ENCODE data around the gene EEA1. TPM values are rescaled to one million over a fixed set of nuclear protein-coding genes. Genes with fewer than 3 reads are reported as not detected.

EEA1 gene
- total RNA-seq, 1 experiment from 2014 or later, result 14.9 TPM

- WGBS (ENCODE audit: extremely low coverage, insufficient read length, low lambda C conversion rate), result no CpG with 5 or more reads among the region's 5 CpGs
- no peak overlapping the region for H3K4ac ChIP-seq (ENCODE audit: low read depth, low read length)
- no peak overlapping the region for H3K4me2 ChIP-seq (ENCODE audit: insufficient read depth, insufficient read length, low read length)
- H2BK15ac ChIP-seq (ENCODE audit: low read depth, low read length), result no peak overlapping the region
- no peak overlapping the region for H2BK20ac ChIP-seq (ENCODE audit: low read depth, low read length, poor library complexity, severe bottlenecking)
- H3K23me2 ChIP-seq (ENCODE audit: insufficient read length, low read depth, low read length, poor library complexity, severe bottlenecking), result no peaks in the 10 kb centered on the region
- no peaks in the 10 kb centered on the region for H3K9me3 ChIP-seq (ENCODE audit: control insufficient read depth, low read depth, low read length)
- H3K9me3 Mint-ChIP-seq, result no peaks in the 10 kb centered on the region; a peak in 1 of 5 replicates
- no peaks in the 10 kb centered on the region for H3K79me2 ChIP-seq (ENCODE audit: insufficient read depth, low read length)
- no peak overlapping the region for H3K27ac Mint-ChIP-seq
- H3T11ph ChIP-seq (ENCODE audit: low read length), result no peak overlapping the region
- H3K4me1 ChIP-seq (ENCODE audit: insufficient read depth, low read length), result no peaks in the 10 kb centered on the region
- H3K9ac ChIP-seq (ENCODE audit: extremely low read depth, insufficient read length, low read length), result no peak overlapping the region
- no peaks in the 10 kb centered on the region for H3K79me1 ChIP-seq (ENCODE audit: insufficient read depth, low read depth, low read length, poor library complexity, severe bottlenecking)
- H3K4me1 Mint-ChIP-seq, result peaks cover 4 to 7% of the 10 kb centered on the region in 2 experiments
- no peak overlapping the region for H3K18ac ChIP-seq (ENCODE audit: insufficient read length, low read depth, low read length)
- no peaks in the 10 kb centered on the region; a peak in 1 of 7 replicates for H3K36me3 Mint-ChIP-seq (ENCODE audit: insufficient read depth in 1 of 3, low read depth in 3 of 3)
- H4K91ac ChIP-seq (ENCODE audit: insufficient read length, low read depth, low read length), result no peak overlapping the region
- no peak overlapping the region for H2BK120ac ChIP-seq (ENCODE audit: low read depth, low read length, poor library complexity, severe bottlenecking)
- no peak overlapping the region for H2BK5ac ChIP-seq (ENCODE audit: insufficient read length, low read length)
- H4K5ac ChIP-seq (ENCODE audit: insufficient read length, low read depth, low read length), result no peak overlapping the region
- no peaks in the 10 kb centered on the region for H3K27me3 Mint-ChIP-seq (ENCODE audit: low read depth)
- no peak overlapping the region for H2AFZ ChIP-seq (ENCODE audit: low read length)
- no peak overlapping the region for H2BK12ac ChIP-seq (ENCODE audit: insufficient read length, low read depth, low read length)
- TF ChIP-seq CTCF (conservative IDR thresholded peaks at IDR 0.05), result no peak
- no peak overlapping the region for H3K56ac ChIP-seq (ENCODE audit: insufficient read length, low read depth, low read length)
- no peaks in the 10 kb centered on the region for H3K27me3 ChIP-seq (ENCODE audit: insufficient read depth, low read length)
- H3K14ac ChIP-seq (ENCODE audit: insufficient read depth, low read length), result no peak overlapping the region
- H3K27ac ChIP-seq (ENCODE audit: insufficient read length, low read depth, low read length), result no peak overlapping the region
- no peak overlapping the region for H4K8ac ChIP-seq (replicated peaks; ENCODE audit: insufficient read length, low read depth, low read length)
- DNase-seq, result no peak
- H3K4me3 Mint-ChIP-seq, result no peak overlapping the region
- no peak overlapping the region for H2AK5ac ChIP-seq (ENCODE audit: insufficient read length, low read length)
- H3K23ac ChIP-seq (ENCODE audit: insufficient read length, low read depth, low read length), result no peak overlapping the region
- H4K20me1 ChIP-seq (ENCODE audit: control insufficient read depth, insufficient read depth, insufficient read length), result no peaks in the 10 kb centered on the region
Observed at GRCh38 chr12:92757597-92758121, 171.4 kb downstream of the EEA1 start.

Data from H9 (cell line).